HG03039 (cell line): ENCODE measurements around the gene MEMO1.
"Not testable (repeated sequence)": the region's sequence is repeated elsewhere in the genome, so short reads cannot be mapped to it uniquely, and the experiment has no call there.

Source experiments
- ATAC-seq: cut with Tn5 transposase; IDR thresholded peaks from one replicate; pipeline ENCODE4 v1.9.1; 2021; ENCODE audit warnings: mild to moderate bottlenecking, moderate library complexity; ENCODE audit not compliant: unreplicated experiment

Gene MEMO1

GRCh38 chr2:31919499-31919898 lies 91.3 kb downstream of the MEMO1 start:
- no peak for ATAC-seq

- ATAC-seq, result no peak
Observed at GRCh38 chr2:31909661-31910060, 101.1 kb downstream of the MEMO1 start.

GRCh38 chr2:31907491-31907890 lies 103.3 kb downstream of the MEMO1 start:
- not testable (repeated sequence) for ATAC-seq

GRCh38 chr2:31903109-31903780 lies 107.6 kb downstream of the MEMO1 start:
- ATAC-seq, result no peak

GRCh38 chr2:31901900-31902299 lies 108.9 kb downstream of the MEMO1 start:
- no peak for ATAC-seq

GRCh38 chr2:31900156-31900555 lies 110.7 kb downstream of the MEMO1 start:
- not testable (repeated sequence) for ATAC-seq

GRCh38 chr2:31898346-31898745 lies 112.5 kb downstream of the MEMO1 start:
- ATAC-seq, result not testable (repeated sequence)

- ATAC-seq, result not testable (repeated sequence)
Observed at GRCh38 chr2:31897340-31897739, 113.5 kb downstream of the MEMO1 start.

GRCh38 chr2:31896293-31896692 lies 114.5 kb downstream of the MEMO1 start:
- ATAC-seq, result no peak

GRCh38 chr2:31894656-31895055 lies 116.2 kb downstream of the MEMO1 start:
- ATAC-seq, result no peak

GRCh38 chr2:31893094-31893493 lies 117.7 kb downstream of the MEMO1 start:
- ATAC-seq, result no peak

- ATAC-seq, result no peak
Observed at GRCh38 chr2:31889044-31889443, 121.8 kb downstream of the MEMO1 start.

GRCh38 chr2:31888550-31888949 lies 122.3 kb downstream of the MEMO1 start:
- ATAC-seq, result no peak

GRCh38 chr2:31886700-31887099 lies 124.1 kb downstream of the MEMO1 start:
- ATAC-seq, result no peak

- ATAC-seq, result no peak
Observed at GRCh38 chr2:31877008-31877407, 133.8 kb downstream of the MEMO1 start.

- ATAC-seq, result no peak
Observed at GRCh38 chr2:31874071-31874470, 136.7 kb downstream of the MEMO1 start.

GRCh38 chr2:31865215-31865614 lies 145.6 kb downstream of the MEMO1 start:
- no peak for ATAC-seq

GRCh38 chr2:31863867-31864266 lies 146.9 kb downstream of the MEMO1 start:
- no peak for ATAC-seq

- not testable (repeated sequence) for ATAC-seq
Observed at GRCh38 chr2:31863015-31863656, 147.7 kb downstream of the MEMO1 start.

GRCh38 chr2:31859959-31860358 lies 150.8 kb downstream of the MEMO1 start:
- ATAC-seq, result no peak

GRCh38 chr2:31853521-31853920 lies 157.3 kb downstream of the MEMO1 start:
- ATAC-seq, result no peak

- not testable (repeated sequence) for ATAC-seq
Observed at GRCh38 chr2:31842150-31842549, 168.7 kb downstream of the MEMO1 start.

- ATAC-seq, result no peak
Observed at GRCh38 chr2:31835450-31835849, 175.4 kb downstream of the MEMO1 start.
